DOHH2 (cell line): ENCODE measurements around the gene PPP1R18.

ENCODE experiments used
- H3F3A ChIP-seq: fragments of 200-600 bp; sonication (generic), shearing (Covaris generic); 2 replicates; pipeline ENCODE4 v1.6.0; 2016; ENCODE audit warnings: antibody characterized with exemption, mild to moderate bottlenecking; ENCODE audit not compliant: control insufficient read depth, insufficient read depth
- H3K27ac ChIP-seq: fragments of 200-600 bp; sonication (generic); 2 replicates; pipeline ENCODE4 v1.5.1; 2014; ENCODE audit warnings: low read depth, mild to moderate bottlenecking, low read length, moderate library complexity
- H3K27me3 ChIP-seq: fragments of 200-600 bp; sonication (generic); 2 replicates; pipeline ENCODE4 v1.6.1; 2014; ENCODE audit warnings: mild to moderate bottlenecking, low read length, mixed read lengths; ENCODE audit not compliant: control insufficient read depth
- H3K36me3 ChIP-seq: fragments of 200-600 bp; sonication (generic); 2 replicates; pipeline ENCODE4 v1.6.1; 2014; ENCODE audit warnings: mild to moderate bottlenecking, low read length, moderate library complexity, mixed read lengths; ENCODE audit not compliant: control insufficient read depth
- H3K4me1 ChIP-seq: fragments of 200-600 bp; sonication (generic); 2 replicates; pipeline ENCODE4 v1.6.1; 2014; ENCODE audit warnings: mild to moderate bottlenecking, low read length, mixed read lengths; ENCODE audit not compliant: control insufficient read depth
- H3K4me2 ChIP-seq: fragments of 200-600 bp; sonication (generic); 2 replicates; pipeline ENCODE4 v1.6.0; 2014; ENCODE audit warnings: mild to moderate bottlenecking, low read length, moderate library complexity
- H3K4me3 ChIP-seq: fragments of 200-600 bp; sonication (generic); 2 replicates; pipeline ENCODE4 v1.5.1; 2014; ENCODE audit warnings: mild to moderate bottlenecking, low read length, mixed read lengths
- H3K79me2 ChIP-seq: fragments of 200-600 bp; sonication (generic); 2 replicates; pipeline ENCODE4 v1.6.1; 2014; ENCODE audit warnings: mild to moderate bottlenecking, low read length, mixed read lengths; ENCODE audit not compliant: control insufficient read depth
- H3K9me2 ChIP-seq: fragments of 200-600 bp; sonication (generic); replicated peaks from 2 replicates; pipeline ENCODE4 v1.6.1; 2014; ENCODE audit warnings: mild to moderate bottlenecking, low read length, mixed read lengths; ENCODE audit not compliant: control insufficient read depth
- H3K9me3 ChIP-seq: fragments of 200-600 bp; sonication (generic); 2 replicates; pipeline ENCODE4 v1.6.1; 2014; ENCODE audit warnings: antibody characterized with exemption, low read length, mixed read lengths; ENCODE audit not compliant: control insufficient read depth, insufficient read depth
- H4K20me1 ChIP-seq: fragments of 200-600 bp; sonication (generic); 2 replicates; pipeline ENCODE4 v1.6.0; 2014; ENCODE audit warnings: low read depth, mild to moderate bottlenecking, antibody characterized with exemption, low read length, moderate library complexity; ENCODE audit not compliant: control insufficient read depth, insufficient read depth
- CTCF ChIP-seq: fragments of 200-600 bp; sonication (generic); IDR thresholded peaks from one replicate; pipeline ENCODE4 v1.5.1; 2014; ENCODE audit warnings: antibody characterized with exemption, mild to moderate bottlenecking, low read depth, low read length; ENCODE audit not compliant: poor library complexity, severe bottlenecking
- EZH2phosphoT487 ChIP-seq: fragments of 200-600 bp; sonication (generic); IDR thresholded peaks from 2 replicates; pipeline ENCODE4 v1.6.1; 2017; ENCODE audit warnings: borderline replicate concordance, mild to moderate bottlenecking, antibody characterized with exemption, low read length, moderate library complexity, mixed read lengths

Gene PPP1R18

GRCh38 chr6:30682143-30683117 is 4.0 kb downstream of the PPP1R18 start:
- Histone ChIP-seq H3K9me2 (no peaks in the 10 kb centered on the region), H3K27me3 (no peaks in the 10 kb centered on the region), H3K27ac (peak overlapping the region; percentile 90), H3K79me2 (peaks cover 89% of the 10 kb centered on the region), H3K4me2 (peak overlapping the region; percentile 82), H3F3A (peaks cover 46% of the 10 kb centered on the region), H3K9me3 (no peaks in the 10 kb centered on the region), H3K4me3 (peak overlapping the region; percentile 88), H3K4me1 (peaks cover 33% of the 10 kb centered on the region), H4K20me1 (peaks cover 11% of the 10 kb centered on the region), H3K36me3 (peaks cover 89% of the 10 kb centered on the region)
- TF ChIP-seq CTCF (no peak), EZH2phosphoT487 (no peak)

- peak overlapping the region; percentile 82 for H3K4me2 ChIP-seq
- H3K4me3 ChIP-seq = peak overlapping the region; percentile 88
- no peak for TF ChIP-seq EZH2phosphoT487
- TF ChIP-seq CTCF = no peak
- H3K4me1 ChIP-seq = peaks cover 33% of the 10 kb centered on the region
- peaks cover 51% of the 10 kb centered on the region for H3F3A ChIP-seq
- H3K27me3 ChIP-seq = no peaks in the 10 kb centered on the region
- peaks cover 11% of the 10 kb centered on the region for H4K20me1 ChIP-seq
- peaks cover 87% of the 10 kb centered on the region for H3K79me2 ChIP-seq
- H3K27ac ChIP-seq = peak overlapping the region; percentile 90
- peaks cover 94% of the 10 kb centered on the region for H3K36me3 ChIP-seq
- H3K9me3 ChIP-seq = no peaks in the 10 kb centered on the region
- H3K9me2 ChIP-seq = no peaks in the 10 kb centered on the region
Observed at GRCh38 chr6:30681766-30682142, 4.7 kb downstream of the PPP1R18 start.

- Histone ChIP-seq H3K4me1 (peaks cover 37% of the 10 kb centered on the region), H4K20me1 (peaks cover 11% of the 10 kb centered on the region), H3K4me2 (peak overlapping the region; percentile 82), H3K4me3 (peak overlapping the region; percentile 88), H3K36me3 (peaks cover 89% of the 10 kb centered on the region), H3K9me3 (no peaks in the 10 kb centered on the region), H3F3A (peaks cover 61% of the 10 kb centered on the region), H3K79me2 (peaks cover 69% of the 10 kb centered on the region), H3K27ac (peak overlapping the region; percentile 90), H3K9me2 (no peaks in the 10 kb centered on the region), H3K27me3 (no peaks in the 10 kb centered on the region)
- no peak for TF ChIP-seq CTCF
Observed at GRCh38 chr6:30679765-30680535, 6.5 kb downstream of the PPP1R18 start.
